ENCODE results near the gene ACOT6. TPM values are rescaled to one million over a fixed set of nuclear protein-coding genes. Genes with fewer than 3 reads are reported as not detected.

Gene ACOT6
- total and polyA plus RNA-seq, 9 of the 15 experiments (the other 6 are each of a cell fraction or from before 2014, with no cell fraction given) = not detected

GRCh38 chr14:73613046-73613383 is 698 bp downstream of the ACOT6 start:
- ATAC-seq (peak; percentile 55), FAIRE-seq (no peak), DNase-seq (ENCODE audit: extremely low read depth in 1 of 4, low spot score in 3 of 4) (no peak)
- Histone ChIP-seq H3K9ac (ENCODE audit: insufficient read depth in 1 of 2, low read depth in 2 of 2, low read length in 2 of 2) (peak overlapping the region; percentile 38 to 84; a peak in 3 of 4 replicates), H4K20me1 (replicated peaks; ENCODE audit: control insufficient read depth, insufficient read depth, low read length) (no peaks in the 10 kb centered on the region), H3K36me3 (ENCODE audit: control insufficient read depth, insufficient read depth, low read length) (no peaks in the 10 kb centered on the region), H3K27me3 (ENCODE audit: control insufficient read depth in 2 of 2, insufficient read depth in 2 of 2, low read length in 2 of 2) (no peaks in the 10 kb centered on the region), H3K9me1 (ENCODE audit: control insufficient read depth, insufficient read depth, low read length) (no peaks in the 10 kb centered on the region), H2AFZ (ENCODE audit: low read depth, low read length) (peak overlapping the region; percentile 82), H3K4me1 (replicated peaks in 1 of 2; ENCODE audit: control insufficient read depth in 2 of 2, insufficient read depth in 2 of 2, low read length in 2 of 2) (peaks cover 0 to 10% of the 10 kb centered on the region in 2 experiments; a peak in 2 of 5 replicates), H3K4me2 (ENCODE audit: insufficient read depth, low read length) (peak overlapping the region; percentile 55; the same call in 1 of the 2 replicates), H3K27ac (ENCODE audit: extremely low read depth, low read depth, low read length) (no peak overlapping the region), H3K79me2 (ENCODE audit: control insufficient read depth, insufficient read depth, low read length) (no peaks in the 10 kb centered on the region), H3K9me3 (replicated peaks; ENCODE audit: control insufficient read depth, insufficient read depth, low read depth, low read length) (no peaks in the 10 kb centered on the region), H3K4me3 (peak overlapping the region; percentile 43)
- BruUV-seq (replicated peaks) = no TSS peak
- intact Hi-C loops (cut with micrococcal nuclease) (no loop called here), in situ Hi-C loops (cut with MboI) (no loop called here)
- WGBS (ENCODE audit: insufficient coverage, low coverage, missing lambda C conversion rate) = 20% methylated on average over 8 of the region's 13 CpGs
- ChIA-PET CTCF (ENCODE audit: low intra/inter-chr PET ratio) (no interaction called here), POLR2A (interaction anchor here (1.3 kb wide), 1 partner anchor 13 kb away, joined by 3 read pairs; no protein-coding TSS in a partner anchor)
- TF ChIP-seq SIN3A (IDR thresholded peaks at IDR 0.05; ENCODE audit: borderline replicate concordance in 2 of 2, control insufficient read depth in 1 of 2, low read depth in 2 of 2, low read length in 2 of 2) = no peak
- no peak for TF ChIP-seq MYNN (IDR thresholded peaks at IDR 0.05)
- TF ChIP-seq MYNN (CRISPR knock-in tag; IDR thresholded peaks at IDR 0.05) = no peak
- no peak for TF ChIP-seq RBM25 (IDR thresholded peaks at IDR 0.05; ENCODE audit: low read depth, low read length, severe bottlenecking)
- TF ChIP-seq, protein P1, sequence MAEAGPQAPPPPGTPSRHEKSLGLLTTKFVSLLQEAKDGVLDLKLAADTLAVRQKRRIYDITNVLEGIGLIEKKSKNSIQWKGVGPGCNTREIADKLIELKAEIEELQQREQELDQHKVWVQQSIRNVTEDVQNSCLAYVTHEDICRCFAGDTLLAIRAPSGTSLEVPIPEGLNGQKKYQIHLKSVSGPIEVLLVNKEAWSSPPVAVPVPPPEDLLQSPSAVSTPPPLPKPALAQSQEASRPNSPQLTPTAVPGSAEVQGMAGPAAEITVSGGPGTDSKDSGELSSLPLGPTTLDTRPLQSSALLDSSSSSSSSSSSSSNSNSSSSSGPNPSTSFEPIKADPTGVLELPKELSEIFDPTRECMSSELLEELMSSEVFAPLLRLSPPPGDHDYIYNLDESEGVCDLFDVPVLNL (CRISPR knock-in tag; IDR thresholded peaks at IDR 0.05; ENCODE audit: low read depth) = no peak
- no peak for TF ChIP-seq RFX5 (IDR thresholded peaks at IDR 0.05; ENCODE audit: low read depth, low read length)
- TF ChIP-seq ATF6 (CRISPR knock-in tag; IDR thresholded peaks at IDR 0.05) = no peak
